ENCODE results near the gene GSK3A. TPM values are rescaled to one million over a fixed set of nuclear protein-coding genes. Genes with fewer than 3 reads are reported as not detected.

GSK3A gene
- total and polyA plus RNA-seq, 9 of the 15 experiments (the other 6 are each of a cell fraction or from before 2014, with no cell fraction given) = 0.62 to 90.7 (median 33.3) TPM

DNA sequence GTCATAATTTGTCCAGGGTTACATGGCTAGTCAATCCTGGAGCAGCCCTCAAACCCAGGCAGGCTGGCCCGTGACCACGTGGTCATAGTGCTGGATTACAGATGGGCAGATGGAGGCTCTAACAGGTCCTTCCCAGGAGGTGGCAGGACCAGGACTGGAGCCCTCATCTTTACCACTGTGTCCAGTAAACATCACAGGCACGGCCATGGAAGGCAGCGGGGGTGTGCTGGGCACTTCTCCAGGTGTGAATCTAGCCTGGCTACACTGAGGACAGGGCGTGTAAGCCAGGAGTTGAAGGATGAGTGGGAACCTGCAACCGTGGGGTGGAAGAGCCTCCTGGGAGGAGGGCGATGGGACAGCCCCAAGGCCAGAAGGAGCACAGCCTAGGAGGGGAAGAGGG is 32.7 kb upstream of the GSK3A start:
- in situ Hi-C loops (cut with MboI) = no loop called here
- no peaks in the 10 kb centered on the region for H4K20me1 ChIP-seq (replicated peaks; ENCODE audit: control insufficient read depth, insufficient read depth, low read length)
- ATAC-seq = no peak
- no peak overlapping the region for H3K4me3 ChIP-seq
- POLR2A ChIA-PET = interaction anchor here (0.8 to 1.3 kb wide), 2 partner anchors 9 to 20 kb away, joined by 3 to 4 read pairs; no protein-coding TSS in a partner anchor
- no TSS peak for BruUV-seq (replicated peaks)
- intact Hi-C loops (cut with micrococcal nuclease) = no loop called here
- no peak overlapping the region for H2AFZ ChIP-seq (ENCODE audit: low read depth, low read length)
- CTCF ChIA-PET (ENCODE audit: low intra/inter-chr PET ratio) = no interaction called here
- DNase-seq (ENCODE audit: extremely low read depth in 1 of 4, low spot score in 3 of 4) = no peak
- H3K4me1 ChIP-seq (replicated peaks in 1 of 2; ENCODE audit: control insufficient read depth in 2 of 2, insufficient read depth in 2 of 2, low read length in 2 of 2) = peaks cover 21 to 60% of the 10 kb centered on the region in 2 experiments
- no peaks in the 10 kb centered on the region for H3K9me1 ChIP-seq (ENCODE audit: control insufficient read depth, insufficient read depth, low read length)
- H3K9me3 ChIP-seq (replicated peaks; ENCODE audit: control insufficient read depth, insufficient read depth, low read depth, low read length) = no peaks in the 10 kb centered on the region
- peaks cover 59% of the 10 kb centered on the region for H3K36me3 ChIP-seq (ENCODE audit: control insufficient read depth, insufficient read depth, low read length)
- H3K9ac ChIP-seq (ENCODE audit: insufficient read depth in 1 of 2, low read depth in 2 of 2, low read length in 2 of 2) = peak overlapping the region in 1 of 2 experiments; percentile 82; a peak in 2 of 4 replicates
- H3K27ac ChIP-seq (ENCODE audit: extremely low read depth, low read depth, low read length) = no peak overlapping the region
- peaks cover 40% of the 10 kb centered on the region for H3K79me2 ChIP-seq (ENCODE audit: control insufficient read depth, insufficient read depth, low read length)
- H3K27me3 ChIP-seq (ENCODE audit: control insufficient read depth in 2 of 2, insufficient read depth in 2 of 2, low read length in 2 of 2) = no peaks in the 10 kb centered on the region
- TF ChIP-seq, protein P1, sequence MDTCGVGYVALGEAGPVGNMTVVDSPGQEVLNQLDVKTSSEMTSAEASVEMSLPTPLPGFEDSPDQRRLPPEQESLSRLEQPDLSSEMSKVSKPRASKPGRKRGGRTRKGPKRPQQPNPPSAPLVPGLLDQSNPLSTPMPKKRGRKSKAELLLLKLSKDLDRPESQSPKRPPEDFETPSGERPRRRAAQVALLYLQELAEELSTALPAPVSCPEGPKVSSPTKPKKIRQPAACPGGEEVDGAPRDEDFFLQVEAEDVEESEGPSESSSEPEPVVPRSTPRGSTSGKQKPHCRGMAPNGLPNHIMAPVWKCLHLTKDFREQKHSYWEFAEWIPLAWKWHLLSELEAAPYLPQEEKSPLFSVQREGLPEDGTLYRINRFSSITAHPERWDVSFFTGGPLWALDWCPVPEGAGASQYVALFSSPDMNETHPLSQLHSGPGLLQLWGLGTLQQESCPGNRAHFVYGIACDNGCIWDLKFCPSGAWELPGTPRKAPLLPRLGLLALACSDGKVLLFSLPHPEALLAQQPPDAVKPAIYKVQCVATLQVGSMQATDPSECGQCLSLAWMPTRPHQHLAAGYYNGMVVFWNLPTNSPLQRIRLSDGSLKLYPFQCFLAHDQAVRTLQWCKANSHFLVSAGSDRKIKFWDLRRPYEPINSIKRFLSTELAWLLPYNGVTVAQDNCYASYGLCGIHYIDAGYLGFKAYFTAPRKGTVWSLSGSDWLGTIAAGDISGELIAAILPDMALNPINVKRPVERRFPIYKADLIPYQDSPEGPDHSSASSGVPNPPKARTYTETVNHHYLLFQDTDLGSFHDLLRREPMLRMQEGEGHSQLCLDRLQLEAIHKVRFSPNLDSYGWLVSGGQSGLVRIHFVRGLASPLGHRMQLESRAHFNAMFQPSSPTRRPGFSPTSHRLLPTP (IDR thresholded peaks at IDR 0.05; ENCODE audit: borderline replicate concordance, extremely low read depth, insufficient read length) = no peak
- TF ChIP-seq, protein P2, sequence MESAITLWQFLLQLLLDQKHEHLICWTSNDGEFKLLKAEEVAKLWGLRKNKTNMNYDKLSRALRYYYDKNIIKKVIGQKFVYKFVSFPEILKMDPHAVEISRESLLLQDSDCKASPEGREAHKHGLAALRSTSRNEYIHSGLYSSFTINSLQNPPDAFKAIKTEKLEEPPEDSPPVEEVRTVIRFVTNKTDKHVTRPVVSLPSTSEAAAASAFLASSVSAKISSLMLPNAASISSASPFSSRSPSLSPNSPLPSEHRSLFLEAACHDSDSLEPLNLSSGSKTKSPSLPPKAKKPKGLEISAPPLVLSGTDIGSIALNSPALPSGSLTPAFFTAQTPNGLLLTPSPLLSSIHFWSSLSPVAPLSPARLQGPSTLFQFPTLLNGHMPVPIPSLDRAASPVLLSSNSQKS (CRISPR knock-in tag; IDR thresholded peaks at IDR 0.05) = no peak
- TF ChIP-seq POLR2A (conservative IDR thresholded peaks at IDR 0.05) (0 out of 2 replicates have a peak, but pooled peaks have one; percentile 24), POLR2G (IDR thresholded peaks at IDR 0.05; ENCODE audit: low read depth, low read length) (peak; percentile 39; the same call in 1 of the 2 replicates), POLR2AphosphoS2 (IDR thresholded peaks at IDR 0.05; ENCODE audit: low read length) (no peak), PHF20 (IDR thresholded peaks at IDR 0.05; ENCODE audit: partially characterized antibody) (no peak)
- TF ChIP-seq, protein P3, sequence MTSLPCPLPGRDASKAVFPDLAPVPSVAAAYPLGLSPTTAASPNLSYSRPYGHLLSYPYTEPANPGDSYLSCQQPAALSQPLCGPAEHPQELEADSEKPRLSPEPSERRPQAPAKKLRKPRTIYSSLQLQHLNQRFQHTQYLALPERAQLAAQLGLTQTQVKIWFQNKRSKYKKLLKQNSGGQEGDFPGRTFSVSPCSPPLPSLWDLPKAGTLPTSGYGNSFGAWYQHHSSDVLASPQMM (CRISPR knock-in tag; IDR thresholded peaks at IDR 0.05) = no peak
- WGBS (ENCODE audit: insufficient coverage, low coverage, missing lambda C conversion rate) = 73% methylated on average over 7 of the region's 7 CpGs
- no peak overlapping the region for H3K4me2 ChIP-seq (ENCODE audit: insufficient read depth, low read length)
- FAIRE-seq = no peak
